Germinal center (tissue), 1 donor: ENCODE measurements around the gene ZBED6.
"Not testable (repeated sequence)": the region's sequence is repeated elsewhere in the genome, so short reads cannot be mapped to it uniquely, and the experiment has no call there.

Experiments
- DNase-seq: peaks from one replicate; pipeline ENCODE4 v3.0.0; 2012; ENCODE audit warnings: mixed read lengths, low spot score

Gene ZBED6

GRCh38 chr1:203781962-203782361 lies 13.5 kb upstream of the ZBED6 start:
- no peak for DNase-seq

- DNase-seq, result no peak
These were observed 5.5 kb upstream of the ZBED6 start for GRCh38 chr1:203789966-203790365.

- no peak for DNase-seq
These were observed 3.9 kb upstream of the ZBED6 start for GRCh38 chr1:203791498-203791897.

- DNase-seq, result no peak
These were observed 2.9 kb upstream of the ZBED6 start for GRCh38 chr1:203792486-203792885.

GRCh38 chr1:203793561-203793960 lies 1.9 kb upstream of the ZBED6 start:
- not testable (repeated sequence) for DNase-seq

- no peak for DNase-seq
These were observed 521 bp upstream of the ZBED6 start for GRCh38 chr1:203794764-203795440.

GRCh38 chr1:203796236-203796605 lies 798 bp downstream of the ZBED6 start:
- no peak for DNase-seq

GRCh38 chr1:203797216-203797615 lies 1.8 kb downstream of the ZBED6 start:
- DNase-seq, result no peak

GRCh38 chr1:203797948-203798655 lies 2.7 kb downstream of the ZBED6 start:
- no peak for DNase-seq

- no peak for DNase-seq
These were observed 3.7 kb downstream of the ZBED6 start for GRCh38 chr1:203799157-203799556.

GRCh38 chr1:203799971-203800370 lies 4.5 kb downstream of the ZBED6 start:
- DNase-seq, result no peak

GRCh38 chr1:203805689-203806088 lies 10.3 kb downstream of the ZBED6 start:
- DNase-seq, result no peak

- DNase-seq, result no peak
These were observed 11.8 kb downstream of the ZBED6 start for GRCh38 chr1:203807196-203807595.

GRCh38 chr1:203813581-203814341 lies 18.3 kb downstream of the ZBED6 start:
- no peak for DNase-seq

GRCh38 chr1:203818399-203818798 lies 23.0 kb downstream of the ZBED6 start:
- no peak for DNase-seq

- no peak for DNase-seq
These were observed 27.9 kb downstream of the ZBED6 start for GRCh38 chr1:203823306-203823705.

GRCh38 chr1:203826175-203826574 lies 30.8 kb downstream of the ZBED6 start:
- DNase-seq, result no peak

- DNase-seq, result no peak
These were observed 32.6 kb downstream of the ZBED6 start for GRCh38 chr1:203828002-203828401.

- no peak for DNase-seq
These were observed 33.1 kb downstream of the ZBED6 start for GRCh38 chr1:203828503-203828902.

- not testable (repeated sequence) for DNase-seq
These were observed 33.8 kb downstream of the ZBED6 start for GRCh38 chr1:203829247-203829646.

- DNase-seq, result no peak
These were observed 40.1 kb downstream of the ZBED6 start for GRCh38 chr1:203835476-203835875.

GRCh38 chr1:203839081-203839480 lies 43.7 kb downstream of the ZBED6 start:
- DNase-seq, result no peak

GRCh38 chr1:203840208-203840808 lies 44.9 kb downstream of the ZBED6 start:
- no peak for DNase-seq
